GM23338 (cell line): ENCODE results near the gene SYT7. TPM values are rescaled to one million over a fixed set of nuclear protein-coding genes. Genes with fewer than 3 reads are reported as not detected.

Experiments
- ATAC-seq: fragments of 200-7000 bp; cut with Tn5 transposase; 3 replicates; pipeline ENCODE4 v1.9.1; 2020
- DNase-seq: peaks from one replicate; pipeline ENCODE4 v3.0.0-alpha.2; 2015; ENCODE audit warnings: low spot score
- H2AFZ ChIP-seq: fragments of 200-600 bp; sonication (generic); 2 replicates; pipeline ENCODE4 v1.8.0; 2016; ENCODE audit warnings: antibody characterized with exemption, mild to moderate bottlenecking, moderate library complexity
- H3F3A ChIP-seq: fragments of 200-600 bp; sonication (generic); replicated peaks from 2 replicates; pipeline ENCODE4 v1.8.0; 2017; ENCODE audit warnings: antibody characterized with exemption, mixed run types, low read depth
- H3K27ac ChIP-seq: fragments of 200-600 bp; sonication (generic); 2 replicates; pipeline ENCODE4 v1.6.1; 2016; ENCODE audit warnings: low read depth
- H3K27me3 ChIP-seq: fragments of 200-600 bp; sonication (generic); 2 replicates; pipeline ENCODE4 v1.8.0; 2016; ENCODE audit warnings: mild to moderate bottlenecking, mixed run types, moderate library complexity; ENCODE audit not compliant: insufficient read depth
- H3K36me3 ChIP-seq: fragments of 200-600 bp; sonication (generic); 2 replicates; pipeline ENCODE4 v1.8.0; 2016; ENCODE audit warnings: mild to moderate bottlenecking; ENCODE audit not compliant: insufficient read depth
- H3K4me1 ChIP-seq: fragments of 200-600 bp; sonication (generic); 2 replicates; pipeline ENCODE4 v1.8.0; 2016; ENCODE audit warnings: mild to moderate bottlenecking, moderate library complexity; ENCODE audit not compliant: insufficient read depth
- H3K4me2 ChIP-seq: fragments of 200-600 bp; sonication (generic); 2 replicates; pipeline ENCODE4 v1.7.1; 2017; ENCODE audit warnings: mixed run types
- H3K4me3 ChIP-seq: fragments of 200-600 bp; sonication (generic); 2 replicates; pipeline ENCODE4 v1.6.1; 2016; ENCODE audit warnings: mixed run types
- H3K79me2 ChIP-seq: fragments of 200-600 bp; sonication (generic); replicated peaks from 2 replicates; pipeline ENCODE4 v1.8.0; 2017; ENCODE audit warnings: mild to moderate bottlenecking; ENCODE audit not compliant: insufficient read depth
- H3K9me2 ChIP-seq: fragments of 200-600 bp; sonication (generic); 2 replicates; pipeline ENCODE4 v1.8.0; 2017; ENCODE audit not compliant: insufficient read depth
- H4K20me1 ChIP-seq: fragments of 200-600 bp; sonication (generic); replicated peaks from 2 replicates; pipeline ENCODE4 v1.8.0; 2017; ENCODE audit warnings: mild to moderate bottlenecking; ENCODE audit not compliant: insufficient read depth
- H3K27ac Mint-ChIP-seq: 2 replicates; pipeline ENCODE4 v1.8.0; 2020; ENCODE audit warnings: inconsistent platforms, mild to moderate bottlenecking, moderate library complexity, mixed read lengths
- H3K27me3 Mint-ChIP-seq: 3 replicates; pipeline ENCODE4 v1.8.0; 2022; ENCODE audit warnings: low read depth, mild to moderate bottlenecking, moderate library complexity, mixed read lengths, inconsistent platforms; ENCODE audit not compliant: insufficient read depth, poor library complexity
- H3K36me3 Mint-ChIP-seq: 3 replicates; pipeline ENCODE4 v1.8.0; 2021; ENCODE audit warnings: low read depth, mild to moderate bottlenecking, inconsistent platforms, moderate library complexity, mixed read lengths
- H3K4me1 Mint-ChIP-seq: 3 replicates; pipeline ENCODE4 v1.8.0; 2020; ENCODE audit warnings: mild to moderate bottlenecking, inconsistent platforms, mixed read lengths
- H3K4me3 Mint-ChIP-seq: 3 replicates; pipeline ENCODE4 v1.8.0; 2021; ENCODE audit warnings: moderate library complexity, mild to moderate bottlenecking, inconsistent platforms, mixed read lengths
- H3K9me3 Mint-ChIP-seq: 3 replicates; pipeline ENCODE4 v1.8.0; 2020; ENCODE audit warnings: moderate library complexity, mild to moderate bottlenecking, inconsistent platforms, mixed read lengths
- CREB1 ChIP-seq: fragments of 250-450 bp; sonication (Bioruptor Pico); IDR thresholded peaks from 2 replicates; pipeline ENCODE4 v1.5.0; 2020; ENCODE audit warnings: low read depth, mild to moderate bottlenecking, moderate library complexity
- CTCF ChIP-seq, 2 experiments: fragments of 200-600 bp in 1 of 2; sonication (generic) in 1 of 2; conservative IDR thresholded peaks; 2 replicates each; pipeline versions ENCODE4 v1.5.1 to v1.6.1; 2016 to 2017; ENCODE audit warnings: antibody characterized with exemption in 2 of 2, low read depth in 2 of 2, mild to moderate bottlenecking in 2 of 2, moderate library complexity in 1 of 2
- EZH2 ChIP-seq: fragments of 200-600 bp; sonication (generic); IDR thresholded peaks from one replicate; pipeline ENCODE4 v1.8.0; 2017; ENCODE audit warnings: antibody characterized with exemption, mild to moderate bottlenecking, low read depth; ENCODE audit not compliant: unreplicated experiment
- NANOG ChIP-seq: IDR thresholded peaks from 2 replicates; pipeline ENCODE4 v1.6.1; 2016; ENCODE audit warnings: antibody characterized with exemption, borderline replicate concordance
- POLR2AphosphoS5 ChIP-seq: IDR thresholded peaks from 2 replicates; pipeline ENCODE4 v1.6.1; 2016; ENCODE audit warnings: antibody characterized with exemption, low read depth
- ZNF331 ChIP-seq: fragments of 250-450 bp; sonication (Bioruptor Pico); IDR thresholded peaks from 2 replicates; pipeline ENCODE4 v1.5.0; 2020; ENCODE audit warnings: low read depth, mild to moderate bottlenecking, moderate library complexity
- polyA plus RNA-seq: library from polyadenylated mRNA; unstranded; fragments of >200 nt; fragmentation: Nextera tagmentation; extraction: Ambion mirVana; gene quantifications from 2 replicates; pipeline ENCODE4 v1.2.1, GENCODE V29; 2016
- total RNA-seq: library from RNA; depleted of rRNA; stranded (reverse); fragments of >200 nt; shearing (Covaris generic); gene quantifications from 2 replicates; pipeline ENCODE4 v1.2.3, GENCODE V29; 2014
- TF ChIP-seq, protein P1 (sequence below): fragments of 250-450 bp; sonication (Bioruptor Pico); IDR thresholded peaks from 2 replicates; pipeline ENCODE4 v1.5.0; 2020; ENCODE audit warnings: mild to moderate bottlenecking, moderate library complexity

Gene SYT7
- total and polyA plus RNA-seq, 2 experiments from 2014 or later = 1.6 to 10.3 TPM

DNA sequence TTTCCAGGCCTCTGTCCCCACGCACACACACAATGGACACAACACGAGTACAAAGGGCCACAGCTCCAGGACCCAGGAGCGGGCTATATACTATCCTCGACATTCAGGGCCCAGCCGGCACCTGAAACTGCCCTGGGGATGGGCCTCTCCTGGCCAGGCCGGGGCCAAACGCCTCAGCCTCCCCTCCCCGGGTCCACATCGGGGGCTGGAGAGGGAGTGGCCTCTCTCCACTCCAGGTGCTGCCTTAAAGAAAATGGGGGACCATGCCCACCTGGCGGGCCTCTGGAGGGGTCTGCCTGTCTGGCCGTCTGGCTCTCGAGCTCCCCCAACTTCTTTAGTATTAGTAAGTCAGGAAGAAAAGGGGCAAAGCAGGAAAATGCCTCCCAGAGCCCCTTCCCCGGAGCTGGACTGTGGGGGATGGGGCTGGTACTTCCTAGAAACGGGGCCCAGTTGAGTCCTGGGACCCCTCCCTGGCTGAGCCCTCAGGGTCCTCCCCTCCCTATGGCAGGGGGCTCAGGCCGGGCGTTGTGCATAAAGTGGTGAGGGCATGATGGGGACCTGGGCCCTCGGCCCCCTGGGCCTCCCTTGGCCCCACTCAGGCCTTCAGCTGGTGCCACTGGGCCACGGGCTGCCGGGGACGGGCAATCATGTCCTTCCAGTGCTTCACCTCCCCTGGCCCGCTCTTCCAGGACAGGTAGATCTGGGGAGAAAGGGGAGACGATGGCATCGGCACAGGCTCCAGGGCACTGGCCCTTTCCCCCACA is 62.7 kb downstream of the SYT7 start:
- Mint-ChIP-seq H3K27ac (no peak overlapping the region), H3K36me3 (no peaks in the 10 kb centered on the region)
- ATAC-seq = no peak

GRCh38 chr11:61516675-61517572 is 64.0 kb downstream of the SYT7 start:
- H3K9me3 Mint-ChIP-seq = no peaks in the 10 kb centered on the region
- H3K4me3 Mint-ChIP-seq = peak overlapping the region; percentile 12; the same call in 1 of the 3 replicates
- H3K4me3 ChIP-seq = peak overlapping the region; percentile 54
- ATAC-seq (peak; percentile 56), DNase-seq (peak; percentile 80)
- H3K9me2 ChIP-seq = no peaks in the 10 kb centered on the region
- H3K27ac ChIP-seq = no peak overlapping the region
- TF ChIP-seq NANOG (no peak), ZNF331 (CRISPR knock-in tag) (no peak), CREB1 (CRISPR knock-in tag) (no peak), EZH2 (no peak), CTCF (conservative IDR thresholded peaks at IDR 0.05; ENCODE audit: low read depth in 2 of 2) (peak; percentile 98 to 99)
- TF ChIP-seq, protein P1, sequence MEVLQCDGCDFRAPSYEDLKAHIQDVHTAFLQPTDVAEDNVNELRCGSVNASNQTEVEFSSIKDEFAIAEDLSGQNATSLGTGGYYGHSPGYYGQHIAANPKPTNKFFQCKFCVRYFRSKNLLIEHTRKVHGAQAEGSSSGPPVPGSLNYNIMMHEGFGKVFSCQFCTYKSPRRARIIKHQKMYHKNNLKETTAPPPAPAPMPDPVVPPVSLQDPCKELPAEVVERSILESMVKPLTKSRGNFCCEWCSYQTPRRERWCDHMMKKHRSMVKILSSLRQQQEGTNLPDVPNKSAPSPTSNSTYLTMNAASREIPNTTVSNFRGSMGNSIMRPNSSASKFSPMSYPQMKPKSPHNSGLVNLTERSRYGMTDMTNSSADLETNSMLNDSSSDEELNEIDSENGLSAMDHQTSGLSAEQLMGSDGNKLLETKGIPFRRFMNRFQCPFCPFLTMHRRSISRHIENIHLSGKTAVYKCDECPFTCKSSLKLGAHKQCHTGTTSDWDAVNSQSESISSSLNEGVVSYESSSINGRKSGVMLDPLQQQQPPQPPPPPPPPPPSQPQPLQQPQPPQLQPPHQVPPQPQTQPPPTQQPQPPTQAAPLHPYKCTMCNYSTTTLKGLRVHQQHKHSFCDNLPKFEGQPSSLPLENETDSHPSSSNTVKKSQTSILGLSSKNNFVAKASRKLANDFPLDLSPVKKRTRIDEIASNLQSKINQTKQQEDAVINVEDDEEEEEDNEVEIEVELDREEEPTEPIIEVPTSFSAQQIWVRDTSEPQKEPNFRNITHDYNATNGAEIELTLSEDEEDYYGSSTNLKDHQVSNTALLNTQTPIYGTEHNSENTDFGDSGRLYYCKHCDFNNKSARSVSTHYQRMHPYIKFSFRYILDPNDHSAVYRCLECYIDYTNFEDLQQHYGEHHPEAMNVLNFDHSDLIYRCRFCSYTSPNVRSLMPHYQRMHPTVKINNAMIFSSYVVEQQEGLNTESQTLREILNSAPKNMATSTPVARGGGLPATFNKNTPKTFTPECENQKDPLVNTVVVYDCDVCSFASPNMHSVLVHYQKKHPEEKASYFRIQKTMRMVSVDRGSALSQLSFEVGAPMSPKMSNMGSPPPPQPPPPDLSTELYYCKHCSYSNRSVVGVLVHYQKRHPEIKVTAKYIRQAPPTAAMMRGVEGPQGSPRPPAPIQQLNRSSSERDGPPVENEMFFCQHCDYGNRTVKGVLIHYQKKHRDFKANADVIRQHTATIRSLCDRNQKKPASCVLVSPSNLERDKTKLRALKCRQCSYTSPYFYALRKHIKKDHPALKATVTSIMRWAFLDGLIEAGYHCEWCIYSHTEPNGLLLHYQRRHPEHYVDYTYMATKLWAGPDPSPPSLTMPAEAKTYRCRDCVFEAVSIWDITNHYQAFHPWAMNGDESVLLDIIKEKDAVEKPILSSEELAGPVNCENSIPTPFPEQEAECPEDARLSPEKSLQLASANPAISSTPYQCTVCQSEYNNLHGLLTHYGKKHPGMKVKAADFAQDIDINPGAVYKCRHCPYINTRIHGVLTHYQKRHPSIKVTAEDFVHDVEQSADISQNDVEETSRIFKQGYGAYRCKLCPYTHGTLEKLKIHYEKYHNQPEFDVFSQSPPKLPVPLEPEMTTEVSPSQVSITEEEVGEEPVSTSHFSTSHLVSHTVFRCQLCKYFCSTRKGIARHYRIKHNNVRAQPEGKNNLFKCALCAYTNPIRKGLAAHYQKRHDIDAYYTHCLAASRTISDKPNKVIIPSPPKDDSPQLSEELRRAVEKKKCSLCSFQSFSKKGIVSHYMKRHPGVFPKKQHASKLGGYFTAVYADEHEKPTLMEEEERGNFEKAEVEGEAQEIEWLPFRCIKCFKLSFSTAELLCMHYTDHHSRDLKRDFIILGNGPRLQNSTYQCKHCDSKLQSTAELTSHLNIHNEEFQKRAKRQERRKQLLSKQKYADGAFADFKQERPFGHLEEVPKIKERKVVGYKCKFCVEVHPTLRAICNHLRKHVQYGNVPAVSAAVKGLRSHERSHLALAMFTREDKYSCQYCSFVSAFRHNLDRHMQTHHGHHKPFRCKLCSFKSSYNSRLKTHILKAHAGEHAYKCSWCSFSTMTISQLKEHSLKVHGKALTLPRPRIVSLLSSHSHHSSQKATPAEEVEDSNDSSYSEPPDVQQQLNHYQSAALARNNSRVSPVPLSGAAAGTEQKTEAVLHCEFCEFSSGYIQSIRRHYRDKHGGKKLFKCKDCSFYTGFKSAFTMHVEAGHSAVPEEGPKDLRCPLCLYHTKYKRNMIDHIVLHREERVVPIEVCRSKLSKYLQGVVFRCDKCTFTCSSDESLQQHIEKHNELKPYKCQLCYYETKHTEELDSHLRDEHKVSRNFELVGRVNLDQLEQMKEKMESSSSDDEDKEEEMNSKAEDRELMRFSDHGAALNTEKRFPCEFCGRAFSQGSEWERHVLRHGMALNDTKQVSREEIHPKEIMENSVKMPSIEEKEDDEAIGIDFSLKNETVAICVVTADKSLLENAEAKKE = no peak
- H3K27ac Mint-ChIP-seq = no peak overlapping the region
- H3F3A ChIP-seq = peaks cover 4% of the 10 kb centered on the region; the same call in 1 of the 2 replicates
- H3K4me2 ChIP-seq = peak overlapping the region; percentile 80
- no peaks in the 10 kb centered on the region for H3K79me2 ChIP-seq
- H3K27me3 ChIP-seq = 0 out of 2 replicates have a peak, but pooled peaks cover 3% of the 10 kb centered on the region
- no peaks in the 10 kb centered on the region for H4K20me1 ChIP-seq
- H3K27me3 Mint-ChIP-seq = peaks cover 22% of the 10 kb centered on the region
- H3K36me3 ChIP-seq = no peaks in the 10 kb centered on the region
- peaks cover 47% of the 10 kb centered on the region for H3K4me1 ChIP-seq
- H2AFZ ChIP-seq = peak overlapping the region; percentile 74; the same call in 1 of the 2 replicates
- H3K4me1 Mint-ChIP-seq = peaks cover 47% of the 10 kb centered on the region
- H3K36me3 Mint-ChIP-seq = no peaks in the 10 kb centered on the region

More for the DNA sequence above, 62.7 kb downstream of the SYT7 start:
- Histone ChIP-seq H3K36me3 (no peaks in the 10 kb centered on the region), H3K27ac (no peak overlapping the region), H3F3A (peaks cover 4% of the 10 kb centered on the region; the same call in 1 of the 2 replicates), H3K27me3 (no peaks in the 10 kb centered on the region), H3K4me1 (peaks cover 35% of the 10 kb centered on the region), H3K9me2 (no peaks in the 10 kb centered on the region), H3K4me2 (no peak overlapping the region), H4K20me1 (no peaks in the 10 kb centered on the region), H2AFZ (no peak overlapping the region), H3K79me2 (no peaks in the 10 kb centered on the region), H3K4me3 (no peak overlapping the region)
- DNase-seq = no peak
- no peak overlapping the region for H3K4me3 Mint-ChIP-seq
- peaks cover 22% of the 10 kb centered on the region for H3K27me3 Mint-ChIP-seq
- peaks cover 36% of the 10 kb centered on the region for H3K4me1 Mint-ChIP-seq
- TF ChIP-seq NANOG (no peak), POLR2AphosphoS5 (no peak)
- no peaks in the 10 kb centered on the region for H3K9me3 Mint-ChIP-seq
